ENCODE measurements around the gene TEX44. TPM values are rescaled to one million over a fixed set of nuclear protein-coding genes. Genes with fewer than 3 reads are reported as not detected.

TEX44 gene
- total RNA-seq, 1 experiment from 2014 or later = not detected

DNA sequence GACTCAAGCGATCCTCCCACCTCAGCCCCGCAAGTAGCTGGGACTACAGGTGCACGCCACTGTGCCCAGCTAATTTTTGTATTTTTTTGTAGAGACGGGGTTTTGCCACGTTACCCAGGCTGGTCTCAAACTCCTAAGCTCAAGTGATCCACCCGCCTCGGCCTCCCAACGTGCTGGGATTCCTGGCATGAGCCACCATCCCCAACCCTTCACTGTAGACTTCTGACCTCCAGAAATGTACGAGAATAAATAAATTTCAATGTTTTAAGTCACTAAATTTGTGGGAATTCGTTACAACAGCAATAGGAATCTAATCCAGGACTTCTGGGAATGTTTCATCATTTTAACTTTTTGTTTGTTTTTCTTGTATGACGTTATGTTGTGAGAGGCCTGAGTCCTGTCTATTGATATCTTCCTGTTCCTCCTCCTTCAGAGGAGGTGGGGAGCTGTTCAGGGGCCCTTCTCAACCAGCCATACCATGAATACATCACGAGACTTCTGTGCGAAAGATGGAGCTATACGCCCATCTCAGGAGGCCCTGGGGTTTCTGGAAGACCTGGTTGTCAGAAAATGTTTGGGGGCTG lies 40.0 kb downstream of the TEX44 start:
- Mint-ChIP-seq H3K4me3 (ENCODE audit: unreplicated experiment) (no peak overlapping the region), H3K27ac (ENCODE audit: unreplicated experiment) (no peak overlapping the region), H3K4me1 (ENCODE audit: low read depth, unreplicated experiment) (no peaks in the 10 kb centered on the region), H3K9me3 (ENCODE audit: unreplicated experiment) (no peaks in the 10 kb centered on the region), H3K36me3 (ENCODE audit: insufficient read depth, unreplicated experiment) (no peaks in the 10 kb centered on the region), H3K27me3 (ENCODE audit: insufficient read depth, unreplicated experiment) (no peaks in the 10 kb centered on the region)
- Histone ChIP-seq H3K36me3 (ENCODE audit: control insufficient read depth, insufficient read depth, low read length) (no peaks in the 10 kb centered on the region), H3K27me3 (replicated peaks; ENCODE audit: control insufficient read depth, insufficient read depth, low read length) (no peaks in the 10 kb centered on the region), H3K9me3 (no peaks in the 10 kb centered on the region), H3K4me3 (ENCODE audit: low read depth, low read length) (no peak overlapping the region), H3K4me1 (peaks cover 4% of the 10 kb centered on the region; the same call in 1 of the 2 replicates)
- BruUV-seq (replicated peaks) = no TSS peak
- intact Hi-C loops (cut with micrococcal nuclease; ENCODE audit: unreplicated experiment) = no loop called here
- ChIA-PET CTCF (no interaction called here), POLR2A (interaction anchor here (0.5 to 0.6 kb wide), 2 partner anchors 10 to 1076 kb away, joined by 3 read pairs; no protein-coding TSS in a partner anchor)
- DNase-seq = no peak
- TF ChIP-seq, protein P1, sequence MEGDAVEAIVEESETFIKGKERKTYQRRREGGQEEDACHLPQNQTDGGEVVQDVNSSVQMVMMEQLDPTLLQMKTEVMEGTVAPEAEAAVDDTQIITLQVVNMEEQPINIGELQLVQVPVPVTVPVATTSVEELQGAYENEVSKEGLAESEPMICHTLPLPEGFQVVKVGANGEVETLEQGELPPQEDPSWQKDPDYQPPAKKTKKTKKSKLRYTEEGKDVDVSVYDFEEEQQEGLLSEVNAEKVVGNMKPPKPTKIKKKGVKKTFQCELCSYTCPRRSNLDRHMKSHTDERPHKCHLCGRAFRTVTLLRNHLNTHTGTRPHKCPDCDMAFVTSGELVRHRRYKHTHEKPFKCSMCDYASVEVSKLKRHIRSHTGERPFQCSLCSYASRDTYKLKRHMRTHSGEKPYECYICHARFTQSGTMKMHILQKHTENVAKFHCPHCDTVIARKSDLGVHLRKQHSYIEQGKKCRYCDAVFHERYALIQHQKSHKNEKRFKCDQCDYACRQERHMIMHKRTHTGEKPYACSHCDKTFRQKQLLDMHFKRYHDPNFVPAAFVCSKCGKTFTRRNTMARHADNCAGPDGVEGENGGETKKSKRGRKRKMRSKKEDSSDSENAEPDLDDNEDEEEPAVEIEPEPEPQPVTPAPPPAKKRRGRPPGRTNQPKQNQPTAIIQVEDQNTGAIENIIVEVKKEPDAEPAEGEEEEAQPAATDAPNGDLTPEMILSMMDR (IDR thresholded peaks at IDR 0.05; ENCODE audit: insufficient read depth in 1 of 2, low read depth in 1 of 2, low read length in 1 of 2, severe bottlenecking in 1 of 2, unreplicated experiment in 1 of 2) = no peak

GRCh38 chr2:231633241-231633976 lies 40.7 kb downstream of the TEX44 start:
- Mint-ChIP-seq H3K27me3 (ENCODE audit: insufficient read depth, unreplicated experiment) (no peaks in the 10 kb centered on the region), H3K4me1 (ENCODE audit: low read depth, unreplicated experiment) (no peaks in the 10 kb centered on the region), H3K27ac (ENCODE audit: unreplicated experiment) (no peak overlapping the region), H3K36me3 (ENCODE audit: insufficient read depth, unreplicated experiment) (no peaks in the 10 kb centered on the region), H3K9me3 (ENCODE audit: unreplicated experiment) (no peaks in the 10 kb centered on the region), H3K4me3 (ENCODE audit: unreplicated experiment) (no peak overlapping the region)
- TF ChIP-seq, protein P1 (IDR thresholded peaks at IDR 0.05; ENCODE audit: insufficient read depth in 1 of 2, low read depth in 1 of 2, low read length in 1 of 2, severe bottlenecking in 1 of 2, unreplicated experiment in 1 of 2) = no peak
- POLR2A ChIA-PET = interaction anchor here (0.5 to 0.6 kb wide), 2 partner anchors 9 to 1075 kb away, joined by 3 read pairs; no protein-coding TSS in a partner anchor
- no peaks in the 10 kb centered on the region for H3K9me3 ChIP-seq
- no TSS peak for BruUV-seq (replicated peaks)
- no peaks in the 10 kb centered on the region for H3K4me1 ChIP-seq
- intact Hi-C loops (cut with micrococcal nuclease; ENCODE audit: unreplicated experiment) = no loop called here
- DNase-seq = no peak
- CTCF ChIA-PET = no interaction called here
- H3K27me3 ChIP-seq (replicated peaks; ENCODE audit: control insufficient read depth, insufficient read depth, low read length) = no peaks in the 10 kb centered on the region
- no peaks in the 10 kb centered on the region for H3K36me3 ChIP-seq (ENCODE audit: control insufficient read depth, insufficient read depth, low read length)
- no peak overlapping the region for H3K4me3 ChIP-seq (ENCODE audit: low read depth, low read length)

DNA sequence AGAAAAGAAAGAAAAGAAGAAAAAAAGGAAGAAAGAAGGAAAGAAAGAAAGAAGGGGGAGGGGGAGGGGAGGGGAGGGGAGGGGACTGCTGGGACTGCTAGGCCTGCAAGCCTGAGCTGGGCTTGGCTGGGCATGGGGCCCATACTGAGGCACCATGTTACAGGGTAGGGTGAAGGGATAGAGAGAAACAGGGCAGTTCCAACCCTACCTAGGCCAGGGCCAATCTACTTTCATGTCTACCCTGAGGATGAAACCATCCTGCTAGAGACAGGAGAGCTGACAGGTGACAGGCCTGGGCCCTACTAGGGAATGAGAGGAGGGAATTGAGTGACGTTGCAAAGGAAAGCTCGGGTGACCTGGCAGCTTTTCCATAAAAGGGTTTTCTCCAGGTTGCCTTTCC lies 41.7 kb downstream of the TEX44 start:
- TF ChIP-seq, protein P1 (IDR thresholded peaks at IDR 0.05; ENCODE audit: insufficient read depth in 1 of 2, low read depth in 1 of 2, low read length in 1 of 2, severe bottlenecking in 1 of 2, unreplicated experiment in 1 of 2) = no peak
- no peak for DNase-seq
- POLR2A ChIA-PET = no interaction called here
- H3K4me3 Mint-ChIP-seq (ENCODE audit: unreplicated experiment) = no peak overlapping the region
- CTCF ChIA-PET = no interaction called here
- no peaks in the 10 kb centered on the region for H3K27me3 Mint-ChIP-seq (ENCODE audit: insufficient read depth, unreplicated experiment)
- H3K36me3 Mint-ChIP-seq (ENCODE audit: insufficient read depth, unreplicated experiment) = no peaks in the 10 kb centered on the region
- no peak overlapping the region for H3K4me3 ChIP-seq (ENCODE audit: low read depth, low read length)
- no peaks in the 10 kb centered on the region for H3K4me1 Mint-ChIP-seq (ENCODE audit: low read depth, unreplicated experiment)
- H3K4me1 ChIP-seq = no peaks in the 10 kb centered on the region
- no peaks in the 10 kb centered on the region for H3K9me3 Mint-ChIP-seq (ENCODE audit: unreplicated experiment)
- H3K27ac Mint-ChIP-seq (ENCODE audit: unreplicated experiment) = no peak overlapping the region
- BruUV-seq (replicated peaks) = no TSS peak
- H3K36me3 ChIP-seq (ENCODE audit: control insufficient read depth, insufficient read depth, low read length) = no peaks in the 10 kb centered on the region
- H3K9me3 ChIP-seq = no peaks in the 10 kb centered on the region
- H3K27me3 ChIP-seq (replicated peaks; ENCODE audit: control insufficient read depth, insufficient read depth, low read length) = no peaks in the 10 kb centered on the region
- intact Hi-C loops (cut with micrococcal nuclease; ENCODE audit: unreplicated experiment) = no loop called here
